ENCODE results near the gene GREM2.

- TF ChIP-seq CTCF (IDR thresholded peaks at IDR 0.05 in 8 of 11, conservative IDR thresholded peaks at IDR 0.05 in 3 of 11) = no peak
- no peak for TF ChIP-seq POLR2A (IDR thresholded peaks at IDR 0.05)
- no peak for TF ChIP-seq POLR2AphosphoS5 (IDR thresholded peaks at IDR 0.05)
Observed at GRCh38 chr1:240621249-240621648, 9.3 kb upstream of the GREM2 start.
